ENCODE measurements around the gene WDR91.
"Not testable (repeated sequence)": the region's sequence is repeated elsewhere in the genome, so short reads cannot be mapped to it uniquely, and the experiment has no call there.

Gene WDR91

DNA sequence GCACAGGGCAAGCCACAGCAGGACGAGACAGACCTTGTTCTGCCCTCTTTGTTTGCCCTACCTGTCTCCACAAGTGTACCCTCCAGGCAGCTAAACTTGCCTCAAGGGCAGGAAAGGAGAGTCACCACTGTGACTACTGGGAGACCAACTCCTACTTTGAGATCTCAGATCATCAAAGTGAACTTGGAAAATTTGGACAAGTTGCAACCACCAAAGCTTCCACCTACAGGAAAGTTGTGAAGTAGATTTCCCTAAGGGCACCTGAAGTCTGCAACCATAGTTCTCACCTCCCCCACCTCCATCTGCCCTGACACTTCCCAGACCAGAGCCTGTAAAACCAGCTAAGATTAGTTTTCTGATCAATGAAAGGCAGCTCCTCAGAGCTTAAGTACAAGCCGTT, 2.5 kb upstream of the WDR91 start:
- Mint-ChIP-seq H3K9me3 (no peaks in the 10 kb centered on the region), H3K4me1 (peaks cover 34% of the 10 kb centered on the region), H3K27ac (no peak overlapping the region), H3K27me3 (peaks cover 2% of the 10 kb centered on the region), H3K36me3 (ENCODE audit: low read depth) (no peaks in the 10 kb centered on the region), H3K4me3 (no peak overlapping the region)
- ATAC-seq (no peak), DNase-seq (no peak)

DNA sequence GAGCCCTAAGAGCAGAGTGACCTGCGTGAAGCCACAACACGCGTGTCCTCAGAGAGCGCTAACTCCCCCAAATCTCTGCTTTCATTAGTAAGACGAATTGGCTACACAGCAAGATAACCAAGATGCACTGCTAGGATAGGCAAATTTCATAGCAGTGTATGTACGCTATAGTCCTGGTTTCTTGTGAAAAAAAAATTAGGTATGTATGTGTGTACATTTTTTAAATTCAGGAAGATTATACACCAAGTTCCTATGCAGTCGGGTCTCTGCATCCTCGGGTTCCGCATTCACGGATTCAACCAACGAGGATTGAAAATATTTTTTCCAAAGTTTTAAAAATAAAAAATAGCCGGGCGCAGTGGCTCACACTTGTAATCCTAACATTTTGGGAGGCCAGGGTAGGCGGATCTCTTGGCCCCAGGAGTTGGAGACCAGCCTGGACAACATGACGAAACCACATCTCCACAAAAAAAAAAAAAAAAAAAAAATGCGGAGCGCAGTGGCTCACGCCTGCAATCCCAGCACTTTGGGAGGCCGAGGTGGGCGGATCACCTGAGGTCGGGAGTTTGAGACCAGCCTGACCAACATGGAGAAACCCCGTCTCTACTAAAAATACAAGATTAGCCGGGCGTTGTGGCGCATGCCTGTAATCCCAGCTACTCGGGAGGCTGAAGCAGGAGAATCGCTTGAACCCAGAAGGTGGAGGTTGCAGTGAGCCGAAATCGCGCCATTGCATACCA, 790 bp upstream of the WDR91 start:
- H3K4me1 Mint-ChIP-seq: peaks cover 51% of the 10 kb centered on the region
- not testable (repeated sequence) for H3K9me3 Mint-ChIP-seq; DNase-seq; H3K36me3 Mint-ChIP-seq (ENCODE audit: low read depth); ATAC-seq; H3K27me3 Mint-ChIP-seq
- H3K4me3 Mint-ChIP-seq: peak overlapping the region; percentile 91
- H3K27ac Mint-ChIP-seq: peak overlapping the region; percentile 74

DNA sequence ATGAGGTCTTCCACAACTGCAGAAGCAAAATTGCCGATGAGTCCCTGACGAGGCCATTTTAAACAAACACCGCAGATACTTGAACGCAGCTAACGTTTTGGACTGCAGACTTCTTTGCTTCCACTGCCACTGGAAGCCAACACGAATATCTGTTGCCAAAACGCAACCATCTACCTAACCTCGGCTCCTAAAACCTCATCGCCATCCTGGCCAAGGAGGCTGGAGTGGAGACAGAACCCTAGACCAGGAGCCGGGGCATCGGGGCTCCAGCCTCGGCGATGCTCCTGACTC, 493 bp downstream of the WDR91 start:
- no peaks in the 10 kb centered on the region for H3K27me3 Mint-ChIP-seq
- H3K4me1 Mint-ChIP-seq: peaks cover 61% of the 10 kb centered on the region
- H3K9me3 Mint-ChIP-seq: no peaks in the 10 kb centered on the region
- ATAC-seq: no peak
- peak overlapping the region; percentile 91 for H3K4me3 Mint-ChIP-seq
- no peak for DNase-seq
- peaks cover 6% of the 10 kb centered on the region for H3K36me3 Mint-ChIP-seq (ENCODE audit: low read depth)
- peak overlapping the region; percentile 82 for H3K27ac Mint-ChIP-seq

DNA sequence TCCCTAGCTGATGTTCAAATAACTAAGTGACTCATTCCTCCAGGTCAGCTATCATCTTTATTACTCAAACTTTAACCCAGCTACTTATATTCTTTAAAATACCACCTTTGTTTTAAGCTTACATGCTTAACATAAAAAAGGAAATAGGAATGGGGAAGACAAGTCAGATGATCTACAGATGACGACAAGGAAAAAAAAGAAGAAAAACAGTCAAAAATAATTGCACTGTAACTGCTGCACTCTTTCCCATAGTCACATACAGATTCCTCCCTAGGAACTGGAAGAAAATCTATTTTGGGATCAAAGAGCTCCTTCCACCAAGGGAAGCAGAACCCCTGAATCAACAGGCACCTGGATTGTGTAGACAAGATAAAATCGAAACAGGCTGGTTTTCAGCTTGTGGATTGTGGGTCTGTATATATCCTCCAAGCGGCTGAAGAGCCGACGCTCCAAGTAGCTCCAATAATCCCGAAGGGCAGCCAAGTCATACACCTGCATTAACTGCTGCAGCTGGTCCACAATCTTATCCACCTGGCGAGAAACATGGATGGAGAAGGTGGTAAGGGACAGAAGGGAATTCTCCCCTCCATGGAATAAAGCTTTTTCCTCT, 2.0 kb downstream of the WDR91 start:
- H3K9me3 Mint-ChIP-seq: no peaks in the 10 kb centered on the region
- H3K4me3 Mint-ChIP-seq: peak overlapping the region; percentile 91
- ATAC-seq: no peak
- H3K36me3 Mint-ChIP-seq (ENCODE audit: low read depth): peaks cover 14% of the 10 kb centered on the region
- H3K27me3 Mint-ChIP-seq: no peaks in the 10 kb centered on the region
- no peak for DNase-seq
- no peak overlapping the region for H3K27ac Mint-ChIP-seq
- peaks cover 61% of the 10 kb centered on the region for H3K4me1 Mint-ChIP-seq

DNA sequence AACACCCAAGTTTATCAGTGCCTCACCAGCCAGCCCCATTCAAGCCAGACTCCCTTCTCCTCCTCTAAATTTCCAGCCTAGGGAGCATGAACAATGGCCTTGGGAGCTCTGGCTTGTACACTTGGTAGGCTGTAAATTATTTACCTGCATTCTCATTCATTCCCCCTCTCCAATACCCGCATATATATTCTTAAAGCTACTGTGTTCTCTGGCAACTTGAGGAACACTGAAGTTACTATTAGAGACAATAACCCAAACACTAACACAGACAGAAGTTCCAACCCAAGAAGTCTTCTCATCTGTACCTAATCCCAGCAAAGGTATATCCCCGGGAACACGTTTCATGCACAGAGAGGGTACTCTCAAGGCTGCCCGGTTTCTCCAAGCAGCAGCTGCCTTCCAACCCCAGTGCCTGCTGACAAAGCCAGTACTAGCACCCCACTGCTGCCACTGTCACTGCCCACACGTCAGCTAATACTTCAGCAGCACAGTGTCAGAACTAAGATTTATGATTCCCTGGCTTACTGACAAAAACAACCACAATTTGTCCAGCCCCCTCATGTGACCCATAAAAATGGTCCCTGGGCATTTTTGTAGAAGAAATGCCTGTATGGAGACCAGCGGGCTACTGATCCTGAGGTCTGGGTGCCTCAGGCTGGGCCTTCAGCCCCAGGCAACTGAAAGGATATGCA, 3.1 kb downstream of the WDR91 start:
- Mint-ChIP-seq H3K27ac (no peak overlapping the region), H3K4me3 (no peak overlapping the region), H3K36me3 (ENCODE audit: low read depth) (peaks cover 22% of the 10 kb centered on the region), H3K27me3 (no peaks in the 10 kb centered on the region), H3K9me3 (no peaks in the 10 kb centered on the region), H3K4me1 (peaks cover 59% of the 10 kb centered on the region)
- ATAC-seq (no peak), DNase-seq (no peak)

DNA sequence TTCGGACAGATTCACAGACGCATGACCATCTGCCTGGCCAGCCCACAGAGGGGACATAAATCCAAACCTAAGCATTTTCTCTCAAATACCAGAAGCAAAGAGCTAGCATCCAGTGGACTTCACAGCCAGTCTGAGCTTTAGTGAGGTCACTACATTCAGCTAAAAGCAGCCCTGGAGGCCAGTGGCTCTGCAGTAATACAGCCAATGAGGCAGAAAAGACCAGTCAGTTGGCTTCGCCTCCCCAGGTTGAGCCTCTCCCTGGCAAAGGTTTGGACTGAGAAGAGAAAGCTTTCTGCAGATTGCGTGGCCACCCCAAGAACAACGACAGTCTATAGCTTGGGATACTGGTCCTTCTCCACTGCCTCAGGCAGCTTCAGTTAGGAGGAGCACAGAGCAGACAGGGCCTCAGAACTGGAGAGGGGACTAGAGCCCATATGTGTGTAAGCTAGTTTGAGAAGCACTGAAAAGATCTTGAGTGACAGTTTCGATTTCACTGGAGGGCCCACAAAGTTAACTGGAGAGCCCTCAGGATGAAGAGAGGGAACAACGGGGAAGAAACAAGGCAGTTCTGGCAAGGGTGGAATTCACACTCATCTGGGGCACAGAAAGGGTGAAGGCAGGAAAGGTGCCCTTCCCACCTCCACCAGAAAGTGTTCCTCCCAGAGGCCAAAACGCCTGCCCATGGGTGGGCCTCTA, 3.8 kb downstream of the WDR91 start:
- DNase-seq: no peak
- no peak overlapping the region for H3K4me3 Mint-ChIP-seq
- H3K4me1 Mint-ChIP-seq: peaks cover 59% of the 10 kb centered on the region
- no peak overlapping the region for H3K27ac Mint-ChIP-seq
- no peak for ATAC-seq
- H3K36me3 Mint-ChIP-seq (ENCODE audit: low read depth): peaks cover 23% of the 10 kb centered on the region
- H3K9me3 Mint-ChIP-seq: no peaks in the 10 kb centered on the region
- no peaks in the 10 kb centered on the region for H3K27me3 Mint-ChIP-seq

DNA sequence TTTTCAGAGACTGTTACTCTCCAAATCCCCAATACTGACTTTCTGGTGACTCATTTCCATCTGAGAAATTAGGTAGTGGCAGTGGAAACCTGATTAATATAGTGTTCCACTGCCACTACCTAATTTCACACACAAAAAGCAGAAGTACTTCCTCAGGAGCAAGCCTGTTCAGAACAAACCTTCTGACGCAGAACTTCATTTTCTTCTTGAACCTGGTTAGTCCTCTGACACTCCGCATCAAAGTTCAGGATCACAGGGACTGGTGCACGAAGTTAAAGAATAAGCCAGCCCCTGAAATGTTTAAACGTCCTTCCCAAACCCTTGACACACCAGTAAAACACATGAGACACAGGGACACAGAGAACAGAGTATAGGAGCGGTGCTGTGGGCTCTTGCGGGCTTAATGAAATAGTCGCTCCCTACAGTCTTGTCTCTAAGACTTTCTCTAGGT, 4.4 kb downstream of the WDR91 start:
- Mint-ChIP-seq H3K4me3 (peak overlapping the region; percentile 33), H3K9me3 (no peaks in the 10 kb centered on the region), H3K27ac (no peak overlapping the region), H3K36me3 (ENCODE audit: low read depth) (peaks cover 27% of the 10 kb centered on the region), H3K4me1 (peaks cover 63% of the 10 kb centered on the region), H3K27me3 (no peaks in the 10 kb centered on the region)
- DNase-seq (no peak), ATAC-seq (no peak)

DNA sequence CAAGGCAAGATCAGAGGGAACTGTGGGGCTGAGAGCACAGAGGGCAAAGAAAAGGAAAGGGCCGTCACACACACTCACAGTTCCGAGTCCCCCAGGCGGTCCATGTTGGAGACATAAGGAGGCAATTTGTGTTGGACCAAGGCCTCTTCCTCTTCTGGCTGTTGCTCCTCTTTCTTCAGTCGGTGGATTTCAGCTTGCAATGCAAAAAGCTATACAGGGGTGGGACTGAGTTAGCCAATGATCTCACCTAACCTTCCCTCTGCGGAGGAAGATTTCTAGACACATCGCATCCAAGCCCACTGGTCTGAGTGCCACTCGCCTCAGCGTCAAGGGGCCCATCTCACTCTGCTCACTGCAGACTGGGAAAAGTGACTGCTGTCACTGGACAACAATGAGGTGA, 5.5 kb downstream of the WDR91 start:
- Mint-ChIP-seq H3K36me3 (ENCODE audit: low read depth) (peaks cover 35% of the 10 kb centered on the region), H3K4me1 (peaks cover 60% of the 10 kb centered on the region), H3K4me3 (no peak overlapping the region), H3K27me3 (no peaks in the 10 kb centered on the region), H3K9me3 (no peaks in the 10 kb centered on the region), H3K27ac (no peak overlapping the region)
- ATAC-seq: no peak
- DNase-seq: no peak

DNA sequence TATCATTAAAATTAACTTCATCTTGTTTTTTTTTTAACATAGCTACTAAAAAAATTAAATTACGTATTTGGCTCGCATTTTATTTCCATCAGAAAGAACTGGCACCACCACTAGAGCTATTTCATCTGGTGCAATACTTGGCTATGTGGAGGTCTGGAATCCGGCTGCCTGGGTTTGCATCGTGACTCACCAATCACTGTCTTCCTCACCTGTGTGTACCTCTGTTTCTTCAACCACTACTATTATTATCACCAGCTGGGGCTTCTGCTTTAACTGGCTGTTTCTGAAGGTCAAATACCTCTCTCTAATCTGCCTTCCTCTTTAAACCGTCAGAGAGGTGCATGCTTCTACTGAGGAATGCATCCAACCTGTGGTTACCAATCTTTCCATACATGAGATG, 6.5 kb downstream of the WDR91 start:
- DNase-seq: no peak
- ATAC-seq: no peak

DNA sequence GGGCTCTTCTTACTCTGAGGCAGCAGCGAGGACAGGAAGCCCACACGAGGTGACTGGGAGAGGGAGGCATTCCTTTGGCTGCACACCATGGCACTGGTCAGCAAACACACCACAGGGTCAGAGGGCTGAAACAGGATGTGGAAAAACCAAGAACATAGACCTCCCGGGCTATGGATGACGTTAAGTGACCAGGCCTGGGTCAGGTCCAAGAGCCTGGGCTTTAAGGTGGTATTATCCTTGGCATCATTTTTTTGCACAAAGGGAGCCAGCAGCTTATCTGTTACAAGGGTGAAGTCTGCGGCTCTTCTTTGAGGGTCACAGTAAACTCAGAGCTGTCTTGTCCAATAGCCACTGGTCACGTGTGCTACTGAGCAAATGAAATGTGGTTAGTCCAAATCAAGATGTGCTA, 7.0 kb downstream of the WDR91 start:
- ATAC-seq (no peak), DNase-seq (no peak)
- Mint-ChIP-seq H3K27me3 (no peaks in the 10 kb centered on the region), H3K4me3 (no peak overlapping the region), H3K27ac (no peak overlapping the region), H3K36me3 (ENCODE audit: low read depth) (peaks cover 40% of the 10 kb centered on the region), H3K4me1 (peaks cover 47% of the 10 kb centered on the region), H3K9me3 (no peaks in the 10 kb centered on the region)

More for the DNA sequence above, 6.5 kb downstream of the WDR91 start:
- Mint-ChIP-seq H3K27me3 (no peaks in the 10 kb centered on the region), H3K36me3 (ENCODE audit: low read depth) (peaks cover 35% of the 10 kb centered on the region), H3K27ac (no peak overlapping the region), H3K4me3 (no peak overlapping the region), H3K9me3 (no peaks in the 10 kb centered on the region), H3K4me1 (peaks cover 52% of the 10 kb centered on the region)

DNA sequence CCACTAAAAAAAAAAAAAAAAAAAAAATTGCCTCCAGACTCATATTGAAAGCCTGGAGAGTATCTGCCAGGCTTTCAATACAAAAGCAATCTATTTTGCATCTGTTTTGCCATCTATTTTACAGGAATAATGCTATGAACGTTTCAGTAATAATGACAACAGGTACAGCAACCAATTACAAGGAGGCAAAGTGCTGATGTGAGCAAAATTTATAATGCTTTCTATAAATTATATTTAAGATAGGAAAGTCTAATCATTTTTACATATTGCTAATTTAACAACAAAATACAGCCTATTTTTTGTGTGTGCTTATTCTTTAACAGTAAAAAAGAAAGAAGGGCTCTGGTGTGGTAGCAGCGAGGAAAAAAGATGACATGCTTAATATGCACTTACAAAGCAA, 10.0 kb downstream of the WDR91 start:
- peaks cover 33% of the 10 kb centered on the region for H3K4me1 Mint-ChIP-seq
- H3K4me3 Mint-ChIP-seq: no peak overlapping the region
- H3K27ac Mint-ChIP-seq: no peak overlapping the region
- ATAC-seq: no peak
- peaks cover 53% of the 10 kb centered on the region for H3K36me3 Mint-ChIP-seq (ENCODE audit: low read depth)
- no peaks in the 10 kb centered on the region for H3K9me3 Mint-ChIP-seq
- no peak for DNase-seq
- no peaks in the 10 kb centered on the region for H3K27me3 Mint-ChIP-seq

DNA sequence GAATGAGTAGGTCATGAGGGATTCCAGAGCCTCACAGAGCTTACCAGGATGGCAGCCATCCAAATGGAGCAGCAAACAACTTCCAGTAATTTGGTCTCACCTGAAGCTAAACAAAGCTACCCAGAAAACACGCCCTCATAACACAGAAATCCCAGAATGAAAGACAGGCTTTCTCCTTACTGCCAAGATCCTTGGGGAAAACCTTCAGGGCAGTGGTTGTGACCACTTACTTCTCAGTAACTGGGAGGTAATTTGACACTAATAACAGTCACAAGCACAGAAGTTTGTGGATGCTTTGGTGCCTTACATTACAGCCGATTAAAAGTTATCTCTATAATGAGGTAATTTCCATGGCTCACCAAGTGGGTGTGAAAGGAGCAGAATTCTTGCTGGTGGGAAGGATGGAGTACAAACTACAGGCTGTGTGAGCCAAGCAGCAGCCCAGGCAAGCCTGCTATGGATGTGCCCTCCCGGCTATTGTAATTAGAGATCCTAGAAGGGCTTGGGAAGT, 10.4 kb downstream of the WDR91 start:
- ATAC-seq (no peak), DNase-seq (no peak)
- no peaks in the 10 kb centered on the region for H3K9me3 Mint-ChIP-seq
- H3K36me3 Mint-ChIP-seq (ENCODE audit: low read depth): peaks cover 49% of the 10 kb centered on the region
- H3K4me3 Mint-ChIP-seq: no peak overlapping the region
- no peaks in the 10 kb centered on the region for H3K27me3 Mint-ChIP-seq
- no peak overlapping the region for H3K27ac Mint-ChIP-seq
- peaks cover 28% of the 10 kb centered on the region for H3K4me1 Mint-ChIP-seq

DNA sequence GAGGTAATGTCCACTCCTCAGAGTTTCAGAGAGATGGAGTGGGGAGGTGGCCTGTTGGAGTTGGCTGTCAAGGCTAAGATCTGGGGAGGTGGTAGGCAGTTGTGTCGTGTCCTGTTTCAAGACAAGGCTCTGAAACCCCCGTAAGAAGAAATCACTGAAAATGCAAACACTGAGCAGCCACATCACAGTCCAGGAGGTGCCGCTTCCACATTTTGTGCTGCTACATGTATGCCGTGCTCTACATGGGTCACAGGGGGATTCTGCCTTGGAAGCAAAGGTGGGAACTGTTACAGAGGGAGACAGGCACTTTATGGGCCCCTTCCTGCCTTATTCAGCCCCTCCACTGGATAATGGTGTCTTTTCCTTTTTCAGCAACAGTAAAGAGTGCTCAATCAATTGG, 11.9 kb downstream of the WDR91 start:
- Mint-ChIP-seq H3K9me3 (no peaks in the 10 kb centered on the region), H3K27me3 (no peaks in the 10 kb centered on the region), H3K4me1 (peaks cover 28% of the 10 kb centered on the region), H3K4me3 (no peak overlapping the region), H3K36me3 (ENCODE audit: low read depth) (peaks cover 41% of the 10 kb centered on the region), H3K27ac (no peak overlapping the region)
- ATAC-seq (no peak), DNase-seq (no peak)

DNA sequence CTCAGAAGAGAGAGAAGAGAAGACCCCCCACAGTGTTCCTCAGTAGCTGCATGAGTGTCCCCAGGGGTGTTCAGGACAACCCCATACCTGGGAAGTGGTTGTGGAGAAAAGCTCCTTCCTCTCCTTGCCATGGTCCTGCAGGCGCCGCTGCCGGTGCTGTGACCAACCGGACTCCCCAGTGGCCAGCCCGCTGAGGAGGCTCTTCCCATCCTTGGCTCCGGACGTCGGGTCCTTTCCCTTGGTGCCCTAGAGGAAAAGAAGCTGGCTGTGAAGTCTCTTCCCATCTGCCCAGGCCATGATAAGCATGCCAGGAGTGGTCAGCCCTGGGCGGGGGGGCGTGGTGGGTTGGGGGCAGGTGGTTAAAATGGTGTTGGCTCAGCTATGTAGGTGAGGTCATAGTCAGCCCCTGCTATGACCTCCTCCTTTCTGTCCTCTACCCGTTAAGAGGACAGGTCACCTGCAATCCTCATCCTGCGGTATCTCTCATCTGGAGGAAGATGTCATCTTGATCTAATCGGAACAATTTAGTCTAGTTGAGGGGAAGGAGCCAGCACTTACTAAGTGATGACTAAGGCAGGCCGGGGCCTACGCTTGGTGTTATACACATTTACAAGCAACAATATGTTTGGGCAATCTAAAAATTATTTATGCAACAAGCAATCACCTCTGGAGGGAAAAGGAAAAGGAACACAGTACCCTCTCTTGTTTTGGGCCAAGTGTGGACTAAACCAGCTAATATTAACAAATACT, 13.2 kb downstream of the WDR91 start:
- Mint-ChIP-seq H3K27ac (peak overlapping the region; percentile 6), H3K9me3 (no peaks in the 10 kb centered on the region), H3K4me1 (peaks cover 24% of the 10 kb centered on the region), H3K4me3 (no peak overlapping the region), H3K27me3 (no peaks in the 10 kb centered on the region), H3K36me3 (ENCODE audit: low read depth) (peaks cover 44% of the 10 kb centered on the region)
- DNase-seq (no peak), ATAC-seq (peak; percentile 72)
